GM18873 (cell line): ENCODE measurements around the gene SORCS3.

Experiments
- ATAC-seq: cut with Tn5 transposase; IDR thresholded peaks from one replicate; pipeline ENCODE4 v1.9.1; 2021; ENCODE audit warnings: mild to moderate bottlenecking, moderate library complexity, moderate number of reproducible peaks; ENCODE audit not compliant: unreplicated experiment, low FRiP score

Gene SORCS3

GRCh38 chr10:104641187-104641936 lies at the start of gene SORCS3:
SORCS3 (plus strand) TSS chr10:104641290.
- no peak for ATAC-seq

- ATAC-seq = no peak
These were observed 49.6 kb upstream of the SORCS3 start for GRCh38 chr10:104591441-104591840.

- no peak for ATAC-seq
These were observed 39.9 kb upstream of the SORCS3 start for GRCh38 chr10:104601166-104601565.

- ATAC-seq = no peak
These were observed 32.8 kb upstream of the SORCS3 start for GRCh38 chr10:104608091-104608828.

GRCh38 chr10:104612571-104613205 lies 28.4 kb upstream of the SORCS3 start:
- no peak for ATAC-seq

- no peak for ATAC-seq
These were observed 27.7 kb upstream of the SORCS3 start for GRCh38 chr10:104613406-104613805.

GRCh38 chr10:104614245-104614831 lies 26.8 kb upstream of the SORCS3 start:
- no peak for ATAC-seq

GRCh38 chr10:104615136-104615535 lies 26.0 kb upstream of the SORCS3 start:
- ATAC-seq = no peak

GRCh38 chr10:104617831-104618230 lies 23.3 kb upstream of the SORCS3 start:
- ATAC-seq = no peak

GRCh38 chr10:104622175-104622574 lies 18.9 kb upstream of the SORCS3 start:
- no peak for ATAC-seq

GRCh38 chr10:104622598-104623209 lies 18.4 kb upstream of the SORCS3 start:
- ATAC-seq = no peak

- no peak for ATAC-seq
These were observed 10.4 kb upstream of the SORCS3 start for GRCh38 chr10:104630731-104631130.

GRCh38 chr10:104631946-104632345 lies 9.1 kb upstream of the SORCS3 start:
- ATAC-seq = no peak

GRCh38 chr10:104638861-104639589 lies 2.1 kb upstream of the SORCS3 start:
- no peak for ATAC-seq

GRCh38 chr10:104639590-104640338 lies 1.3 kb upstream of the SORCS3 start:
- ATAC-seq = no peak

GRCh38 chr10:104640339-104641186 lies 527 bp upstream of the SORCS3 start:
- no peak for ATAC-seq

GRCh38 chr10:104641937-104642657 lies 1.0 kb downstream of the SORCS3 start:
- ATAC-seq = no peak
